HCT116 (cell line): ENCODE measurements around the gene CSH2. TPM values are rescaled to one million over a fixed set of nuclear protein-coding genes. Genes with fewer than 3 reads are reported as not detected.
"Not testable (repeated sequence)": the region's sequence is repeated elsewhere in the genome, so short reads cannot be mapped to it uniquely, and the experiment has no call there.

Source experiments
- ATAC-seq: fragments of 200-7000 bp; cut with Tn5 transposase; 2 replicates; pipeline ENCODE4 v1.9.1; 2020; ENCODE audit warnings: mild to moderate bottlenecking, moderate library complexity
- Bru-seq: library from RNA; stranded (reverse); fragments of 400-500 nt; gene quantifications from one replicate; lab custom pipeline; 2021; lab: Mats Ljungman, UMichigan
- BruChase-seq, 2 experiments: library from RNA; stranded (reverse); fragments of 400-500 nt; gene quantifications; one replicate each; lab custom pipeline; 2021; lab: Mats Ljungman, UMichigan
- BruUV-seq: library from RNA; stranded (reverse); fragments of 400-500 nt; replicated peaks from 2 replicates; lab custom pipeline; 2021; lab: Mats Ljungman, UMichigan
- CTCF ChIA-PET: fragments of 300-600 bp; sonication (Branson Sonifier 250); formaldehyde crosslinking; loops from one replicate; lab custom pipeline; 2021; ENCODE audit warnings: antibody characterized with exemption; lab: Charles Lee
- POLR2A ChIA-PET: fragments of 300-600, 350-600 bp; sonication (Branson Sonifier 250); formaldehyde crosslinking; loops from one replicate; lab custom pipeline; 2021; ENCODE audit warnings: antibody characterized with exemption; lab: Charles Lee
- RAD21 ChIA-PET, 2 experiments: fragments of 300-600 bp; sonication (Branson Sonifier 250); formaldehyde crosslinking; loops; one replicate each; lab custom pipeline; 2023; ENCODE audit warnings: low total read pairs in 2 of 2; ENCODE audit not compliant: uncharacterized antibody in 2 of 2, unreplicated experiment in 2 of 2, low non-redundant PET in 1 of 2; lab: Charles Lee
- DNase-seq: peaks from one replicate; pipeline ENCODE4 v3.0.0-alpha.2; 2010; ENCODE audit warnings: low read depth, low spot score
- H2AFZ ChIP-seq: fragments of 200-600 bp; shearing (Covaris generic), sonication (generic); 2 replicates; pipeline ENCODE4 v1.6.1; 2017; ENCODE audit warnings: low read depth, mixed run types, mixed read lengths, antibody characterized with exemption, low read length; ENCODE audit not compliant: poor library complexity, severe bottlenecking
- H3K27ac ChIP-seq: 2 replicates; pipeline ENCODE4 v1.5.1; 2012; ENCODE audit warnings: low read depth, low read length
- H3K27me3 ChIP-seq: fragments of 200-600 bp; sonication (generic); 2 replicates; pipeline ENCODE4 v1.6.1; 2016; ENCODE audit warnings: mixed run types, low read length, mixed read lengths; ENCODE audit not compliant: insufficient read depth
- H3K36me3 ChIP-seq, 2 experiments: fragments of 200-500 bp in 1 of 2; fragments of 200-600 bp in 1 of 2; sonication (Bioruptor generic) in 1 of 2; sonication (generic) in 1 of 2; 2 replicates each; pipeline versions ENCODE4 v1.5.1 to v1.6.1; 2014 to 2016; ENCODE audit warnings: low read length in 2 of 2, inconsistent platforms in 1 of 2, mixed read lengths in 1 of 2, mixed run types in 1 of 2; ENCODE audit not compliant: insufficient read depth in 2 of 2, control insufficient read depth in 1 of 2
- H3K4me1 ChIP-seq, 2 experiments: fragments of 200-600 bp in 1 of 2; sonication (generic) in 1 of 2; 2 replicates each; pipeline versions ENCODE4 v1.5.1 to v1.6.1; 2012 to 2017; ENCODE audit warnings: low read length in 2 of 2, inconsistent platforms in 1 of 2, mild to moderate bottlenecking in 1 of 2, mixed read lengths in 1 of 2, mixed run types in 1 of 2, moderate library complexity in 1 of 2; ENCODE audit not compliant: insufficient read depth in 2 of 2, control insufficient read depth in 1 of 2
- H3K4me2 ChIP-seq: fragments of 200-600 bp; sonication (generic); 2 replicates; pipeline ENCODE4 v1.6.1; 2017; ENCODE audit warnings: mixed run types, low read length, mixed read lengths
- H3K4me3 ChIP-seq, 2 experiments: fragments of 200-600 bp in 1 of 2; sonication (generic) in 1 of 2; replicated peaks in 1 of 2; 2 replicates each; pipeline ENCODE4 v1.5.1; 2011 to 2016; ENCODE audit warnings: low read length in 2 of 2, control low read depth in 1 of 2, low read depth in 1 of 2, mild to moderate bottlenecking in 1 of 2, mixed read lengths in 1 of 2, mixed run types in 1 of 2
- H3K79me2 ChIP-seq: fragments of 200-600 bp; sonication (generic); 2 replicates; pipeline ENCODE4 v1.6.1; 2017; ENCODE audit warnings: mild to moderate bottlenecking, mixed run types, low read length, moderate library complexity, mixed read lengths; ENCODE audit not compliant: insufficient read depth
- H3K9ac ChIP-seq: fragments of 200-600 bp; sonication (generic); 2 replicates; pipeline ENCODE4 v1.6.1; 2016; ENCODE audit warnings: low read length, mixed read lengths
- H3K9me2 ChIP-seq: fragments of 200-600 bp; sonication (generic), shearing (Covaris generic); 2 replicates; pipeline ENCODE4 v1.6.1; 2017; ENCODE audit warnings: mixed run types, mild to moderate bottlenecking, moderate library complexity; ENCODE audit not compliant: insufficient read depth
- H3K9me3 ChIP-seq, 2 experiments: fragments of 200-500 bp in 1 of 2; fragments of 200-600 bp in 1 of 2; sonication (Bioruptor generic) in 1 of 2; sonication (generic) in 1 of 2; 2 replicates each; pipeline ENCODE4 v1.6.1; 2014 to 2017; ENCODE audit warnings: low read length in 2 of 2, mixed read lengths in 2 of 2, inconsistent platforms in 1 of 2, low read depth in 1 of 2, mild to moderate bottlenecking in 1 of 2, mixed run types in 1 of 2, moderate library complexity in 1 of 2; ENCODE audit not compliant: control insufficient read depth in 1 of 2, insufficient read depth in 1 of 2
- H4K20me1 ChIP-seq: fragments of 200-600 bp; sonication (generic), shearing (Covaris generic); 2 replicates; pipeline ENCODE4 v1.6.1; 2017; ENCODE audit warnings: mixed run types, mild to moderate bottlenecking, moderate library complexity; ENCODE audit not compliant: insufficient read depth
- intact Hi-C: fragments of 100-400 bp; cut with micrococcal nuclease; formaldehyde crosslinking; loops from 2 replicates; pipeline ENCODE4 v1.10.0; 2022
- long read RNA-seq: library from polyadenylated mRNA; unstranded; transcript quantifications from one replicate; pipeline ENCODE4 v2.0.0, GENCODE V29; 2021; ENCODE audit not compliant: unreplicated experiment
- polyA plus RNA-seq: library from polyadenylated mRNA; unstranded; fragments of >200 nt; gene quantifications from 2 replicates; pipeline ENCODE4 v1.2.1, GENCODE V29; 2012; ENCODE audit warnings: missing spikeins
- total RNA-seq: library from RNA; stranded (reverse); gene quantifications from one replicate; pipeline ENCODE4 v1.2.1, GENCODE V29; 2021; ENCODE audit not compliant: unreplicated experiment

Gene CSH2
- total RNA-seq (not detected), Bru-seq, nascent RNA (not detected), BruChase-seq, experiment 1, labeled RNA remaining after a 6-hour chase (not detected), BruChase-seq, experiment 2, labeled RNA remaining after a 2-hour chase (not detected)
- 0.05 and 0.31 TPM in 2 replicates for polyA plus RNA-seq
- long read RNA-seq = 0 reads

GRCh38 chr17:63873577-63873976 lies at the start of gene CSH2:
CSH2 (minus strand) TSS chr17:63873677; CDS start chr17:63873614, 63 bp downstream.
- H2AFZ ChIP-seq, ATAC-seq, H3K9me3 ChIP-seq, DNase-seq, BruUV-seq, H3K27ac ChIP-seq, H3K4me1 ChIP-seq, H3K9ac ChIP-seq, H3K36me3 ChIP-seq, H3K4me3 ChIP-seq, intact Hi-C loops, RAD21 ChIA-PET, H3K4me2 ChIP-seq, POLR2A ChIA-PET, H3K9me2 ChIP-seq, H3K79me2 ChIP-seq, H3K27me3 ChIP-seq, H4K20me1 ChIP-seq, CTCF ChIA-PET: not testable (repeated sequence)

- BruUV-seq, H3K4me2 ChIP-seq, H3K9ac ChIP-seq, H3K27ac ChIP-seq, H3K36me3 ChIP-seq, H3K27me3 ChIP-seq, DNase-seq, ATAC-seq, H3K79me2 ChIP-seq, RAD21 ChIA-PET, H3K9me2 ChIP-seq, H3K4me3 ChIP-seq, H3K9me3 ChIP-seq, intact Hi-C loops, H3K4me1 ChIP-seq, H2AFZ ChIP-seq, H4K20me1 ChIP-seq: not testable (repeated sequence)
- POLR2A ChIA-PET = interaction anchor here (1.0 kb wide), 1 partner anchor 28 kb away, joined by 6 read pairs; no protein-coding TSS in a partner anchor
- CTCF ChIA-PET = interaction anchor here (1.6 to 1.7 kb wide), 2 partner anchors 24 to 211 kb away, joined by 4 to 6 read pairs; no protein-coding TSS in a partner anchor
Observed at GRCh38 chr17:63922402-63922801, 48.9 kb upstream of the CSH2 start.

GRCh38 chr17:63920779-63921178 lies 47.3 kb upstream of the CSH2 start:
- ATAC-seq, H3K36me3 ChIP-seq, H3K9ac ChIP-seq, H2AFZ ChIP-seq, intact Hi-C loops, H3K9me2 ChIP-seq, H3K4me2 ChIP-seq, H4K20me1 ChIP-seq, H3K79me2 ChIP-seq, DNase-seq, H3K4me3 ChIP-seq, H3K27ac ChIP-seq, H3K27me3 ChIP-seq, POLR2A ChIA-PET, H3K9me3 ChIP-seq, H3K4me1 ChIP-seq, BruUV-seq: not testable (repeated sequence)
- ChIA-PET CTCF (interaction anchor here (1.6 to 3.9 kb wide), 5 partner anchors 9 to 212 kb away, joined by 4 to 90 read pairs (median 69); no protein-coding TSS in a partner anchor), RAD21 (interaction anchor here in 1 of 2 experiments (1.9 kb wide), 1 partner anchor 25 kb away, joined by 9 read pairs; no protein-coding TSS in a partner anchor)

- POLR2A ChIA-PET = interaction anchor here (0.7 to 2.3 kb wide), 4 partner anchors 12 to 225 kb away, joined by 3 to 13 read pairs (median 3); partner anchors contain the start of gene CD79B
- H3K27me3 ChIP-seq, intact Hi-C loops, DNase-seq, H4K20me1 ChIP-seq, H3K9me3 ChIP-seq, BruUV-seq, H2AFZ ChIP-seq, H3K4me2 ChIP-seq, H3K9me2 ChIP-seq, H3K27ac ChIP-seq, H3K4me1 ChIP-seq, H3K4me3 ChIP-seq, H3K36me3 ChIP-seq, H3K79me2 ChIP-seq, H3K9ac ChIP-seq, ATAC-seq: not testable (repeated sequence)
- RAD21 ChIA-PET = interaction anchor here (0.7 to 2.4 kb wide), 13 partner anchors 26 to 1053 kb away, joined by 3 to 20 read pairs (median 7); no protein-coding TSS in a partner anchor
- CTCF ChIA-PET = interaction anchor here (0.7 to 3.9 kb wide), 22 partner anchors 8 to 499 kb away, joined by 3 to 90 read pairs (median 4); partner anchors contain the start of genes CD79B, CSHL1 and ICAM2
Observed at GRCh38 chr17:63920050-63920449, 46.6 kb upstream of the CSH2 start.
